Stimulated activated CD8-positive, alpha-beta memory T cell treated with anti-CD3 and anti-CD28 coated beads, Interleukin-12 subunit alpha, Interleukin-12 subunit beta, amount 100 ng/mL, for 24 hours (primary cell): ENCODE measurements around the gene WWC1.

ENCODE experiments used
- DNase-seq: peaks from one replicate; pipeline ENCODE4 v3.0.0-alpha.2; 2020; ENCODE audit errors: extremely low read depth

WWC1 gene

GRCh38 chr5:168364151-168364661 lies 72.8 kb downstream of the WWC1 start:
- DNase-seq = no peak

GRCh38 chr5:168364750-168365550 lies 73.5 kb downstream of the WWC1 start:
- no peak for DNase-seq

DNA sequence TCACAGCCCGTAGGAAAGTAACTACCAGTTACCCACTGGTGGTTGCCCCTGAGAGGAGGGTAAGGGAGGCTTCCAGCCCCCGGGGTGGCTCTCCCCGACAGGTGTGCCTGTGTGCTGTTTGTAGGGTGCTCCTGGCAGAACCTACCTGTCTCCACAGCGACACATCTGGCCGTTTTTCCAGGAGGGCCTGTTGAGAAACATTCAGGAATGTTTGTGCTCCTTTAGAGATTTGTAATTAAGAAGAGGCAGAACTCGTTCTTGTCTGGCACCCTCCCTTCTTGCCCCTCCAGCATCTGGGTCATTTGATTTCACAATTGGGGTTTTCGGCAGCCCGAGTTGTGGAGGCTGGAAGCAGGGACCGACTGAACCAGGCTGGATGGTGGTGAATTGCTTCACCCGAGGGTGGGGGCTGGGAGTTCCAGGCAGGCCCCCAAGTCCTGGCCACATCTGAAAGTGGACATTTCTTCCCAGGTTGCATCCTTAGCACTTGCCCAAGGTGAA lies 74.2 kb downstream of the WWC1 start:
- DNase-seq = no peak

GRCh38 chr5:168366116-168366515 lies 74.7 kb downstream of the WWC1 start:
- no peak for DNase-seq

DNA sequence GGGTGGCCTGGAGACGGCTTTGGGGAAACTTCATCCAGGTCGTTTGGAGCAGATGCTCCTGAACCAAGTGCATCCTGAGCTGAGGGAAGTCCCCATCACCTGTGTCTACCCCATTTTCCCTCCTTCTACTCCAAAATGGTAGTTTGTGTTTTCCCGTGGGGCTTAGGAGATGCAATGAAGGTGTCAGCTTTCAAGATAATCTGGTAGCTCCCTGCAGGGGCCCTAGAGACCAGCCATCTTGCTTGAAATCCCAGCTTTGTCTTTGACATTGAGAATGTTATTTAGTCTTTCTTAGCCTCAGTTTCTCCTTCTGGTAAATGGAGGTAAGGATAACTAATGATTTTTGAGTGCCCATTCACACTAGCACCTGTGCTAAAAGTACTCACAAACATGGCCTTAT lies 77.4 kb downstream of the WWC1 start:
- no peak for DNase-seq

- DNase-seq = no peak
Observed at GRCh38 chr5:168370831-168371230, 79.4 kb downstream of the WWC1 start.

DNA sequence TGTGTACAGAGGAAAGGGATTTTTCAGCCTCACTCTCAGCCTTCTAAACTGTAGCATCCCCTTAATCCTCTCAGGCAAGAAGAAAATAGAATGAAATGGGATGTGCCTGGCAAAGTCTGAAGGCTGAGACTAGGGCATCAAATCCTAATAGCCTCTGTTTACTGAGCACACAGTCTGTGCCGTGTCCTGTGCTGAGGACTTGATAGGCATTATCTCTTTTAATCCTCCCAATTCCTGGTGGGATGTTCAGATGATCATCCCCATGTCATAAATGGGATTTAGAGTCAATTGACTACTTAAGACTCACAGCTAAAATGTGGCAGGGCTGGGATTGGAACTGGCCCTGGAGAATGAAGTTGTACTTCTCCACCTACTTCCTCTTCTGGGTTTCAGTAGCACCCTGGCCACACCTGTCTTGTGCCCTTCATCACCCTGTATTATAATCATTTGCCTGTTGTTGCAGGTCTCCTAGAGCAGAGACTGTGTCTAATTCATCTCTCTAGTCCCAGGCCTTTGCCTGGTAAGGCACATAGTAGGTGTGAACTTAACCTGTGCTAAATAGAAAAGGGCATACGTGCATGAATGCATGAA lies 81.0 kb downstream of the WWC1 start:
- DNase-seq = no peak

DNA sequence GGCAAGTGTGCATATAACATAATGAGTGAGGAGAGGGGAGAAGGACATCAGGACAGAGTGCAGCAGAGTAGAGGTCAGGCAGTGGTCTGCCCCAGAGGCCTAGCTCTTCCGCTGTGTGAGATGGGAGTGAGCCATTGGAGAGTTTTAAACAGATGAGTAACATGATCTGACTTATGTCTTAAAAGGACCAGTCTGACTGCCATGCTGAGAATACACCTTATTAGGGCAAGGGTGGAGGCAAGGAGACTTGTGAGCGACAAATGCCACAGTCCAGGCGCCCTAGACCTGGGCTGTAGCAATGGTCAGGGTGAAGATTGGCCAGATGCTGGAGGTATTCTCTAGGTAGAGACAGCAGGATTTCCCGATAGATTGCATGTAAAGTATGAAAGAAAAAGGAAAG lies 83.1 kb downstream of the WWC1 start:
- DNase-seq = no peak

GRCh38 chr5:168375214-168375613 lies 83.8 kb downstream of the WWC1 start:
- no peak for DNase-seq

DNA sequence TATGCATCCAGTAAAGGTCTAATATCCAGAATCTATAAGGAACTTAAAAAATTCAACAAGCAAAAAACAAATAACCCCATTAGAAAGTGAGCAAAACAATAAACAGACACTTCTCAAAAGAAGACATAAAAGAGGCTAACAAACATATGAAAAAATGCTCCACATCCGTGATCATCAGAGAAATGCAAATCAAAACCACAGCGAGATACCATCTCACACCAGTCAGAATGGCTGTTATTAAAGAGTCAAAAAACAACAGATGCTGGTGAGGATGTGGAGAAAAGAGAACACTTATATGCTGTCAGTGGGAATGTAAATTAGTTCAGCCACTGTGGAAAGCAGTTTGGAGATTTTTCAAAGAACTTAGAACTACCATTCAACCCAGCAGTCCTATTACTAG lies 86.1 kb downstream of the WWC1 start:
- no peak for DNase-seq

- DNase-seq = no peak
Observed at GRCh38 chr5:168378741-168379140, 87.3 kb downstream of the WWC1 start.

DNA sequence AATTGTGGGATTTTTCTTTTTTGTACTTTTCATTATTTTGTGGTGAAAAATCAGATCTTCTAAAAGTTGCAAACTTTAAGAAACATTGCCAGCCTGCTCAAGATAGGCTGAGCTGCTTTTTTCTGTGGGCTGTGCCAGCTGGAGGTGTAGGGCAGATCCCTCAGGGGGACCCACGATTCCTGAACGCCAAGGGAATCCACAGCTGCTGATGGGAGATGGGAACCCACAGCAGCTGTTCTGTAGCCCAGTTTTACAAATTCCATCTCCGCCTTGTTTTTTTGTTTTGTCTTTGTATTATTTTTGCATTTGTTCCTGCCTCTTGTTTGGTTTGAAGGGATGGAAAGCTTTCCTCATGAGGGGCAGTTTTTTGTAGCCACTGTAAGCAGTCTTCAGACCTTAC lies 91.0 kb downstream of the WWC1 start:
- DNase-seq = no peak

GRCh38 chr5:168390491-168390890 lies 99.0 kb downstream of the WWC1 start:
- no peak for DNase-seq

DNA sequence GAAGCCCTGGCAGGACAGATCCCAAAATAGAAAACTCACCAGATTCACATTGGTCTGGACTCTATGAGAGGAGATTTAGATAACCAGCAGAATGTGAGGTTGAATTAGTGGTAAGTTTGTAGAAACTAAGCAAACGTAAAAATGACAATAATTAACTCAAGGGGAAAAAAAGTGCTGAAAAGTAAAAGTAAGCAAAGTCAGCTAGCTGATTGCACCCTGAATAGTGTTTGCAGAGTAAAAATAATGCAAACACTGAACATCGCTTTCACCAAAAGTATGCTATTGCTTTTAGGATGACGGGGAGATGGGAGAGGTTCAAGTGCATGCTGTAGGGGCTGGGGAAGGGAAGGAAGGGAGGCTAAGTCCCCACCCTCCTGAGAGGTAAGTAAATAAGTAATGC lies 102.3 kb downstream of the WWC1 start:
- no peak for DNase-seq

- no peak for DNase-seq
Observed at GRCh38 chr5:168400429-168401220, 109.2 kb downstream of the WWC1 start.

DNA sequence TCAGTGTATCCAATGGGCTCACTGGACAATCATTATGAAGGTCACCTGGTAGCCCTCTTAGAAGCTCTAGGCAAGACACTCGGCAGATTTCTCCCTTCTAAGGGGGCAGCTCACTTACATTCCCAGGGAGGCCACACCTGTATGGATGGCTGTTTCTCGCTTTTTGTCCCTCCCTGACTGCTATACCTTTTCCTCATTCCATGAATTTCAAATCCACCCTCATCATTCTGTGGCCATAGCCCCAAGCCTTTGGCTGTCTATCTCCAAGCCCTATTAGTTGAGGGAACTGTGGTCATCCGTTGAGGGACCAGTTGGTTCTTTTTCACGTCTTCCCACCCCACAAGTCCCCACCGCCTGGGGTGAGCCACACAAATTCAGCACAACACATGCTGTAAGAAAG lies 109.8 kb downstream of the WWC1 start:
- no peak for DNase-seq

GRCh38 chr5:168401880-168402279 lies 110.4 kb downstream of the WWC1 start:
- no peak for DNase-seq

- DNase-seq = no peak
Observed at GRCh38 chr5:168404365-168404764, 112.9 kb downstream of the WWC1 start.

GRCh38 chr5:168407211-168407610 lies 115.8 kb downstream of the WWC1 start:
- DNase-seq = no peak

DNA sequence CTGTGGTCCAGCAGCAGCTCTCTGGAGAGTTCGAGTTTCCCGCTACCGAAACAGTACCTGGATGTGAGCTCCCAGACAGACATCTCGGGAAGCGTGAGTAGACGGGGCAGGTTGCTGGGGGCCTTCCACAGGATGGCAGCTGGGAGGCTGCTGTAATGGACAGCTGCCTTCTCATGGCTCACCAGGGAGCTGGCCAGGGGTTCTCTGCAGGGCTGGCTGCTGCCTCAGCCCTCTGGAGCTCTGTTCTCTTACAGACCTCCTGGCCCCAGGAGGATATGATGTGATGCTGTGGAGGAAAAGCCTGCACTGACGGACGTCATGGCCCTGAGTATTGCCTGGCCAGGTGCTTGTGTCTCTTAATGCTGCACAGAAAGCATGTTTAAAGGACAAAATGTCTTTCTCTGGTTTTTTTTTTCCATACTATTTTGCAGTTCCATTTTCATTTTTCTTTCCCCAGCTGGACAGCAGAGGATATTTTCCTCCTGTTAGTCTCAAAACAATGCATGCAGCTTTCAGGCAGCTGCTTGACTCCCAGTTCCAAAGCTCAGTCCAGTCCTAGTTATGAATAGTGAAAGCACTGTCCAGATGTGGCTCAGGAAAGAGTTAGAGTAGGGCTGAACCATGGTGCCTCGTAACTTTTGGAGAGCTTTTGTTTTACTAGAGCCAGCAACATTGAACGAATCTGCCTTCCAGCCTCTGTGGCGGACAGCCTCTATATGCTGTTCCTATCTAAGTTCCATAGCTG lies 117.3 kb downstream of the WWC1 start:
- no peak for DNase-seq

GRCh38 chr5:168409591-168410458 lies 118.4 kb downstream of the WWC1 start:
- DNase-seq = peak; percentile 5
